ENCODE measurements around the gene ANKS1B.

GRCh38 chr12:99119943-99120342 lies 864.8 kb downstream of the ANKS1B start:
- no peak for TF ChIP-seq YY1 (IDR thresholded peaks at IDR 0.05; ENCODE audit: insufficient read depth, insufficient read length)
- no peak for TF ChIP-seq ZNF274 (IDR thresholded peaks at IDR 0.05; ENCODE audit: low read depth, low read length)
